ENCODE measurements around the gene FNBP1L.

FNBP1L gene

GRCh38 chr1:93554883-93555872, 107.3 kb downstream of the FNBP1L start:
- H3K4me3 ChIP-seq (ENCODE audit: low read depth, low read length), result no peak overlapping the region
- TF ChIP-seq, protein P1, sequence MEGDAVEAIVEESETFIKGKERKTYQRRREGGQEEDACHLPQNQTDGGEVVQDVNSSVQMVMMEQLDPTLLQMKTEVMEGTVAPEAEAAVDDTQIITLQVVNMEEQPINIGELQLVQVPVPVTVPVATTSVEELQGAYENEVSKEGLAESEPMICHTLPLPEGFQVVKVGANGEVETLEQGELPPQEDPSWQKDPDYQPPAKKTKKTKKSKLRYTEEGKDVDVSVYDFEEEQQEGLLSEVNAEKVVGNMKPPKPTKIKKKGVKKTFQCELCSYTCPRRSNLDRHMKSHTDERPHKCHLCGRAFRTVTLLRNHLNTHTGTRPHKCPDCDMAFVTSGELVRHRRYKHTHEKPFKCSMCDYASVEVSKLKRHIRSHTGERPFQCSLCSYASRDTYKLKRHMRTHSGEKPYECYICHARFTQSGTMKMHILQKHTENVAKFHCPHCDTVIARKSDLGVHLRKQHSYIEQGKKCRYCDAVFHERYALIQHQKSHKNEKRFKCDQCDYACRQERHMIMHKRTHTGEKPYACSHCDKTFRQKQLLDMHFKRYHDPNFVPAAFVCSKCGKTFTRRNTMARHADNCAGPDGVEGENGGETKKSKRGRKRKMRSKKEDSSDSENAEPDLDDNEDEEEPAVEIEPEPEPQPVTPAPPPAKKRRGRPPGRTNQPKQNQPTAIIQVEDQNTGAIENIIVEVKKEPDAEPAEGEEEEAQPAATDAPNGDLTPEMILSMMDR (IDR thresholded peaks at IDR 0.05; ENCODE audit: low read depth, low read length), result no peak

- no peak overlapping the region for H3K4me3 ChIP-seq (ENCODE audit: low read depth, low read length)
- TF ChIP-seq, protein P1 (IDR thresholded peaks at IDR 0.05; ENCODE audit: low read depth, low read length), result no peak
Measured at GRCh38 chr1:93556291-93556690, 108.4 kb downstream of the FNBP1L start.

DNA sequence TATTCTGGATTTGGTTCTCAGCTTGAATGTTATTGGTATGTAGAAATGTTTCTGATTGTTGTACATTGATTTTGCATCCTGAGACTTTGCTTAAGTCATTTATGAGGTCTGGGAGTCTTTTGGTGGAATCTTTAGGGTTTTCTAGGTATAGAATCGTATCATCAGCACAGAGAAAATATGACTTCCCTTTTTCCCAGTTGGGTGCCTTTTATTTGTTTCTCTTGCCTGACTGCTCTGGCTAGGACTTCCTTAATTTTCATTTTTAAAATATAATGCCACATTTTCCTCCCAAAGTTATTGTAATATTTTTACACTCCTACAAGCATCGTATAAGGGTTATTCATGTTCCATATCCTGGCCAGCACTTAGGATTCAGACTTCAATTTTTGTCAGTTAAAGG, 111.1 kb downstream of the FNBP1L start:
- no peak overlapping the region for H3K4me3 ChIP-seq (ENCODE audit: low read depth, low read length)
- TF ChIP-seq, protein P1 (IDR thresholded peaks at IDR 0.05; ENCODE audit: low read depth, low read length), result no peak

DNA sequence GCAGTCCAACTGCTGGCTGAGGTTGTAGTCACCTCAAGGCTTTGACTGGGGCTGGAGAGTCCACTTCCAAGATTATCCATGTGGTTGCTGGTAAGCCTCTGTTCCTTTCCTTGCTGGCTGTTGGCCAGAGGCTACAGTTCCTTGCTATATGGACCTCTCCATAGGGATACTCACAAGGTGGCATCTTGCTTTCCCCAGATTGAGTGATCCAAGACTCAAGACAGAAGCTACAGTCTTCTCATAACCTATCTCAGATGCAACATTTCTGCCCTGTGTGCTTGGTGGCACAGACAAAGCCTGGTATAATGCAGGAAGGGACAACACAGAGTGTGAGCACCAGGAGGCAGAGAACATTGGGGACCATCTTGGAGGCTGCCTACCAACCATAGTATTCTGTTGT, 111.8 kb downstream of the FNBP1L start:
- H3K4me3 ChIP-seq (ENCODE audit: low read depth, low read length), result no peak overlapping the region
- TF ChIP-seq, protein P1 (IDR thresholded peaks at IDR 0.05; ENCODE audit: low read depth, low read length), result no peak

- no peak overlapping the region for H3K4me3 ChIP-seq (ENCODE audit: low read depth, low read length)
- TF ChIP-seq, protein P1 (IDR thresholded peaks at IDR 0.05; ENCODE audit: low read depth, low read length), result no peak
Measured at GRCh38 chr1:93565496-93566206, 117.7 kb downstream of the FNBP1L start.

- H3K4me3 ChIP-seq (ENCODE audit: low read depth, low read length), result no peak overlapping the region
- TF ChIP-seq, protein P1 (IDR thresholded peaks at IDR 0.05; ENCODE audit: low read depth, low read length), result no peak
Measured at GRCh38 chr1:93566227-93566626, 118.3 kb downstream of the FNBP1L start.
